Measurements from ENCODE around the gene EIF1AX. TPM values are rescaled to one million over a fixed set of nuclear protein-coding genes. Genes with fewer than 3 reads are reported as not detected.

Gene EIF1AX
- polyA plus RNA-seq, 3 donors from 2014 or later = 61.0 to 88.7 (median 78.6) TPM

- H3K27ac Mint-ChIP-seq = no peak overlapping the region
- no peaks in the 10 kb centered on the region for H3K9me3 Mint-ChIP-seq
- peaks cover 0 to 4% (median 0%) of the 10 kb centered on the region in 3 donors for H3K36me3 Mint-ChIP-seq
- no peak for DNase-seq
- peaks cover 2 to 13% (median 4%) of the 10 kb centered on the region in 3 donors for H3K27me3 Mint-ChIP-seq (ENCODE audit: low read depth in 3 of 3)
- peaks cover 0 to 2% of the 10 kb centered on the region in 2 donors for H3K4me1 Mint-ChIP-seq
- H3K4me3 Mint-ChIP-seq = no peak overlapping the region
Measured at GRCh38 chrX:20116087-20116576, 25.5 kb downstream of the EIF1AX start.

DNA sequence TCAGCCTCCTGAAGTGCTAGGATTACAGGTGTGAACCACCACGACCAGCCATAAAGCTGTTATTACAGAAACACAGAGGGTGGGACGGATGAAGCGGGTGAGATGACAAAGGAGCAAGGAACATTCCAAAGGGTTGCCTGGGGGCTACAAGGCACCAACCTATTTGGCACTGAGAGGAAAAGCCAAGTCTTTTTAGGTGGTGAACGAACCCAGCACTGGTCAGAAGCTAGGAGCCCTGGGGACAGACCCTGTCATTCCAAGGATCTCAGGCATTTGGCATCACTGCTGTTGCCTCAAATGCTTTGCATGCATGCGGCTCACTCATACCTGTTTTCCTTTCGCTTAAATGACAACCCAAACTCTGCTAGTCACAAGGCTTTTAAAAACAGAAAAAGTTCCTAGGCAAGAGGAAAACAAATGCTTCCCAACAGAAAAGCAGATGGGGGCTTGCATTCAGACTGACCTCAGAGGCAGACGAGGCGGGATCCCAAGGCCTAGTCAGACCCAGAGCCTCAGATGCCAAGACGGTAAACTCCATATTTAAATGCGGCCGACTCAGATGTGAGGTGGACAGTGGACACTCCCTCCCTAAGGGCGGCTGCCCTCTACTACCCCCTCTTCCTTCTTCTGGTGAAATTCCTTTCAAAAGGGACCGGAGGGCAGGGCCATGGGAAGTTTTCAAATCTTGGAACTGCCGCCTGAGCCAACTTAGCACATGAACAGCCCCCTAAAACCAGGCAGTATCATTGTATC is 29.4 kb downstream of the EIF1AX start:
- H3K36me3 Mint-ChIP-seq = peaks cover 0 to 4% (median 0%) of the 10 kb centered on the region in 3 donors
- H3K4me1 Mint-ChIP-seq = peaks cover 0 to 2% of the 10 kb centered on the region in 2 donors

DNA sequence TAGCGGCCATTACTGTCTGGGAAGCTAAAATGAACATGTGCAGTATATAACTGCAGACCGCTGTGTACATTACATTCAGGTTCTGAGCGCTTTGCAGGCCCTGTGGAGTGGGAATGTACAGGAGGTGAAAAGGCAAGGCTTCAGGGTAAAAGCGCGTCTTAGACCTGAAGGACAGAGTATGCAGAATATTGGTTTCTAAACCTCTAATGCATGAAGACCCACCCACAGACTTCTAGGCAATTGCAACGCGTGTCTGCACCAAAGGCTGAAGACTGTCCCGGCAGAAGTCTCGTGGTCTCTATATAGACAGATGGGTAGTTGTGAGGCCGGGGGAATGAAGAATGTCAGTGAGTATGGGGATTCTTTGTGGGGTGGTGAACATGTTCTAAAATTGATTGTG is 30.4 kb downstream of the EIF1AX start:
- Mint-ChIP-seq H3K4me3 (no peak overlapping the region), H3K36me3 (peaks cover 0 to 4% (median 0%) of the 10 kb centered on the region in 3 donors), H3K4me1 (peaks cover 0 to 2% of the 10 kb centered on the region in 2 donors), H3K27me3 (ENCODE audit: low read depth in 3 of 3) (peaks cover 2 to 11% (median 4%) of the 10 kb centered on the region in 3 donors), H3K9me3 (no peaks in the 10 kb centered on the region), H3K27ac (peak overlapping the region in 1 of 6 donors; percentile 16)
- DNase-seq = no peak

More for the DNA sequence above, 29.4 kb downstream of the EIF1AX start:
- Mint-ChIP-seq H3K9me3 (no peaks in the 10 kb centered on the region), H3K4me3 (no peak overlapping the region), H3K27me3 (ENCODE audit: low read depth in 3 of 3) (peaks cover 2 to 9% (median 4%) of the 10 kb centered on the region in 3 donors), H3K27ac (no peak overlapping the region)
- no peak for DNase-seq

GRCh38 chrX:20101934-20102581 is 39.6 kb downstream of the EIF1AX start:
- H3K27me3 Mint-ChIP-seq (ENCODE audit: low read depth in 3 of 3) = peaks cover 0 to 2% (median 0%) of the 10 kb centered on the region in 3 donors
- H3K27ac Mint-ChIP-seq = peak overlapping the region in 1 of 6 donors; percentile 26
- H3K9me3 Mint-ChIP-seq = no peaks in the 10 kb centered on the region
- no peak for DNase-seq
- no peaks in the 10 kb centered on the region for H3K36me3 Mint-ChIP-seq
- H3K4me3 Mint-ChIP-seq = no peak overlapping the region
- H3K4me1 Mint-ChIP-seq = no peaks in the 10 kb centered on the region

DNA sequence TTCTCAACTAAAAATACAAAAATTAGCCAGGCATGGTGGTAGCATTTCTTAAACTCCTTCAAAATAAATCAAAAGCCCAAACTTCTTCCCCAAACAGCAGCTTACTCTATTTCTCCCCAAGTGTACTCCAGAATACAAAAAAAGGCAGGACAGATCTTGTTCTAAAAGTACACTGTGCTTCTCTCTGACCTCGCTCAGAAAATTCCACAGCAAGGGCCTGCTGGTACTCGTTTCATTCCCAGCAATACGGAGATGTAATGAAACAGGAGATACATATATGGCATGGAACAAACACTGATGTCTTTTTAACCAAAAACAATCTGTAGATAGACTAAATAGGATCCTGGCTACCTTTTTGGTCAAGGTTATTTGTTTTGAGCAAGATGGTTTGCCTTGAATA is 50.1 kb downstream of the EIF1AX start:
- Mint-ChIP-seq H3K9me3 (no peaks in the 10 kb centered on the region), H3K27ac (no peak overlapping the region), H3K4me1 (no peaks in the 10 kb centered on the region), H3K4me3 (no peak overlapping the region), H3K27me3 (ENCODE audit: low read depth in 3 of 3) (peaks cover 0 to 13% (median 0%) of the 10 kb centered on the region in 3 donors), H3K36me3 (no peaks in the 10 kb centered on the region)
- DNase-seq = no peak

DNA sequence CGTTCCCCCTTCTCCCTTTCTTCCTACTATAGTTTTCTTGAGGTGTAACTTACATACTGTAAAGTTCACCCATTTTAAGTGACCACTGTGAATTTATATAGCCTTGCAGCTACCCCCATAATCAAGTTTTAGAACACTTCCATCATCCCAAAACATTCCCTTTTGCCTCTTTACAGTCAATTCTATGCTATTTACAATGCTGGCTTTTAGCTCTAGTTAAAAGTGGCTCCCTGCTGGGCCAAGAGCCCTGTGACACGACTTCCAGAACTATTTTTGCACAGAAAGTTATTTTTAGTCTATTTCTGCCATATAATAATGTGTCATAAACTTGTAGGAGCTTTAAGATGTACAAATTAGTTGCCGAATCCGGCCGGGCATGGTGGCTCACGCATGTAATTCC is 51.8 kb downstream of the EIF1AX start:
- H3K4me1 Mint-ChIP-seq = no peaks in the 10 kb centered on the region
- DNase-seq = no peak
- H3K4me3 Mint-ChIP-seq = no peak overlapping the region
- no peaks in the 10 kb centered on the region for H3K9me3 Mint-ChIP-seq
- peaks cover 0 to 13% (median 3%) of the 10 kb centered on the region in 3 donors for H3K27me3 Mint-ChIP-seq (ENCODE audit: low read depth in 3 of 3)
- H3K36me3 Mint-ChIP-seq = no peaks in the 10 kb centered on the region
- no peak overlapping the region for H3K27ac Mint-ChIP-seq

GRCh38 chrX:20080277-20080676 is 61.4 kb downstream of the EIF1AX start:
- no peaks in the 10 kb centered on the region for H3K4me1 Mint-ChIP-seq
- no peaks in the 10 kb centered on the region for H3K36me3 Mint-ChIP-seq
- no peak overlapping the region for H3K27ac Mint-ChIP-seq
- no peak for DNase-seq
- peaks cover 0 to 2% (median 0%) of the 10 kb centered on the region in 3 donors for H3K27me3 Mint-ChIP-seq (ENCODE audit: low read depth in 3 of 3)
- H3K9me3 Mint-ChIP-seq = peaks cover 0 to 1% (median 0%) of the 10 kb centered on the region in 6 donors
- no peak overlapping the region for H3K4me3 Mint-ChIP-seq

Other genes starting within 250 kb of the EIF1AX start
- 1 to 10 TPM in 2 of 3 donors, under 1 TPM in 1; 0.49 to 3.9 (median 1.2) TPM for gene BCLAF3, start 150.8 kb downstream of the EIF1AX start, polyA plus RNA-seq
- gene MAP7D2, start 24.9 kb downstream of the EIF1AX start, polyA plus RNA-seq = not detected
- 10 to 100 TPM; 16.9 to 38.7 (median 28.4) TPM for gene RPS6KA3, start 125.1 kb upstream of the EIF1AX start, polyA plus RNA-seq